ENCODE measurements around the gene ISCA2.
"Not testable (repeated sequence)": the region's sequence is repeated elsewhere in the genome, so short reads cannot be mapped to it uniquely, and the experiment has no call there.

ISCA2 gene, protein sequence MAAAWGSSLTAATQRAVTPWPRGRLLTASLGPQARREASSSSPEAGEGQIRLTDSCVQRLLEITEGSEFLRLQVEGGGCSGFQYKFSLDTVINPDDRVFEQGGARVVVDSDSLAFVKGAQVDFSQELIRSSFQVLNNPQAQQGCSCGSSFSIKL

DNA sequence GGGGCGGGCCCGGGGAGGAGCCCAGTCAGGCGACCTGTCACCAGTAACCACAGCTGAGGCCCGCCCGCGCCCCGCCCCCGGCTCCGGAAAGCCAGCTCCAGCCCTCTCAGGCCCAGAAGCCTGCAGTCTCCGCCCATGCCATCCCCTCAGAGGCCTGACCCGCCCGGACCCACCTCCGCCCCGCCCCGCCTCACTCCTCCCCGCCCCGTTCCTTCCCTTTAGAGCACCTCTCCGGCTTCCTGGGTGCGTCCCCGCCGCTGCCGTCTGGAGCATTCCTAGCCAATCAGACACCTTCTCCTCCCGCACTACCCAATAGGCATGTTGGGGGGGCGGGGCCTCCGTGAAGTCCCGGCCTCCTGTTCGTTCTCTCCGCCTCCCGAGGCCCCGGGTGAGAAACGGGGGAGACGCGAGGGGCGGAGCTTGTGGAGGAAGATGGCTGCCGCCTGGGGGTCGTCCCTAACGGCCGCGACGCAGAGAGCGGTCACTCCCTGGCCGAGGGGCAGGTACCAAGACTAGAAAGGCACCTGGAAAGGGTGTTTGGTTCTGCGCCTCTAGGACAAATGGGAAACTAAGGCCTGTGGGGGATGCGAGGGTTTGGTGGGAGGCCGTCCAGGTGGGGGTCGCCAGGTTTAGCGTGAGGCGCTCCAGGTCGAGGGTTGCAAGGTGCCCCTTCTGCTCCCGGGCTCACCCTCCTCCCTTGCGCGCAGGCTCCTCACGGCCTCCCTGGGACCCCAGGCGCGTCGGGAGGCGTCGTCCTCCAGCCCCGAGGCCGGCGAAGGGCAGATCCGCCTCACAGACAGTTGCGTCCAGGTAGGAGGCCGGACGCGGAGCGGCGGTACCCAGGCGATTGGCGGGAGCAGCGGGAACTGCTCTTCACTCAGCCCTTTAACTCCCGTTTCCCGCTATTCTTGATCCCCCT, at the start of gene ISCA2:
TSS of gene ISCA2 (plus strand) at position 423 of the 919 bp plus-strand sequence. CDS start at position 433, 10 bp downstream.
- peak; percentile 96 for DNase-seq (ENCODE audit: low read depth)

DNA sequence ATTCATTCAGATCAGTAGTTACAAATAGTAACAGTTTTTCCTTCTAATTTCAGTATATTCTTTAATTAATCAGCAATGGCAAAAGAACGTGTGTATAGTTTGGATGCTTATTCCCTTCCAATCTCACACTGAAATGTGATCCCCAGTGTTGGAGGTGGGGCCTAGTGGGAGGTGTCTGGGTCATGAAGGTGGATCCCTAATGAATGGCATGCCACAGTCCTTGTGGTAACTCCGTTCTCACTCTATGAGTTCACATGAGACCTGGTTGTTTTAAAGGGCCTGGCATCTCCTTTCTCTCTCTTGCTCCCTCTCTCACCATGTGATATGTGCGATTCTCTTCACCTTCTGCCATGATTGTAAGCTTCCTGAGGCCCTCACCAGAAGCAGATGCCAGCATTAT, 48.7 kb upstream of the ISCA2 start:
- no peak for DNase-seq (ENCODE audit: low read depth)

DNA sequence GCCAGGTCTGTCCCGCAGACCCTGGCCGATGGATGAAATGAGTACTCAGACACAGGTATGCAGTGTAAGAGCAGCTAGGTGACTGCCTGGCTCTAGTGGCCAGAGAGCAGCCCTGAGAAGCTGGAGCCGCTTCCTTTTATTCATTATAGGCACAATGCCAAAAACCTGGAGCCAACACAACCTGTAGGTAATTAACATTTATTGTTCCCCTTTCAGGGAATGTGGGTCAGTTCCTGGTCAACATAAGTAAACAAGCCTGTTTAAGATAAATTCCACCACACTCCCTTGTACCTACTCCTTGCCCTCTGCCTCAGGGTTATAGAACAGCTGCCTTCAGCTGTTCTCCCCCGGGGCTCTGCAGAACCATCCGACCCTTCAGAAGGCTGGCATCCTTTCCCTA, 39.2 kb upstream of the ISCA2 start:
- DNase-seq (ENCODE audit: low read depth) = not testable (repeated sequence)

DNA sequence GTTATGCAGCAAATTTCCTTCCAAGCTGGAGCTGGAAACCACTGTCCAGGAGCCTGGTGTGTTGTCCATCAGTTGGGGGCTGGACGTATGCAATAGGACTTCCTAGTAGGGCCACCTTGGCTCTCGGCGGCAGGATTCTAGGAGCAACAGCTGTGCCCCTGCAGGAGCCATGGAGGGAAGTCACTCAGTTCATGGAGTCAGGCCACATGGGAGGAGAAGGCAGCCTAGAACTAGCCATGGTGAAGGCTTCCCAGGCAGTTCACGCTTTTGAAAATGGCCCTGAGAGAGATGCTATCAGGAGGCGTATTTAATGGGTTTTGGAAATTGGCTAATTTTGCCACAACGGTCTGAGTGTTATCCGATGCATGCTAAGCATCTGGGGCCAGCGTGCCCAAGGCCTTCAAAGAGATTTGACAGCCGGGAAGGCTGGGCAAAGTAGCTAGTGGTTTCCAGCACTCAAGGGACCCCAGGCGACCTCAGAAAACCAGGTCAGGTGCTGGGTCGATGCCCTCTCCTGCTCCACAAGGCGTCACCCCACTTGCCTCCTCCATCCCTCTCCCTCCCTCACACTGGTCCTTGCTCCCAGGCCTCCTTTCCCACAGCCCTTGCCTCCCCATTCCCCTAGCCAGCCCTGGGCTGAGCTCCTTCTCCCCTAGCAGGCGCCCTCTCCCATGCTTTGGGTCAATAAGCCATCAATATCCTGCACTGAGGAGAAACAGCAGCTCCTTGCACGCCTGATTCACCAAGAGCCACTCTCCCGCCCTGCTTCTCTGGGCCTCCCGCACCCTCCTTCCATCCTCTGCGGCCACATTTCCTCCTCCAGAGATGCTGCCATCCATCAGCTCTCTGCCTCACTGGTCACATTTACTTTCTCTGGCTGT, 36.6 kb upstream of the ISCA2 start:
- no peak for DNase-seq (ENCODE audit: low read depth)

DNA sequence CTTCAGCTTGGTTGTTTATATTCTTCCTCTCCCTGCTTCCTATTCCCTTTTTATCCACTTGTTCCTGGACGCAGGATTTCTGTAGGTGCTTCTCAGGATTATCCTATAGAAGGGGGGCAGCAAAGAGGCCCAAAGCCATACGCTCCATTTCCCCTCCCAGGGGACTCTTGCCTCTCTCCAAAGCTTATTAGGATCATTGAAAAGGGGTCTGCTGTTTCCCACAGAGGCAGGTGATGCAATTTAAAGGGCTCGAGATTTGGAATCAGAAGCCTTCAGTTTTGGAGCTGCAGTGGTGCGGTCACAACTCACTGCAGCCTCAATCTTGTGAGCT, 36.0 kb upstream of the ISCA2 start:
- no peak for DNase-seq (ENCODE audit: low read depth)

DNA sequence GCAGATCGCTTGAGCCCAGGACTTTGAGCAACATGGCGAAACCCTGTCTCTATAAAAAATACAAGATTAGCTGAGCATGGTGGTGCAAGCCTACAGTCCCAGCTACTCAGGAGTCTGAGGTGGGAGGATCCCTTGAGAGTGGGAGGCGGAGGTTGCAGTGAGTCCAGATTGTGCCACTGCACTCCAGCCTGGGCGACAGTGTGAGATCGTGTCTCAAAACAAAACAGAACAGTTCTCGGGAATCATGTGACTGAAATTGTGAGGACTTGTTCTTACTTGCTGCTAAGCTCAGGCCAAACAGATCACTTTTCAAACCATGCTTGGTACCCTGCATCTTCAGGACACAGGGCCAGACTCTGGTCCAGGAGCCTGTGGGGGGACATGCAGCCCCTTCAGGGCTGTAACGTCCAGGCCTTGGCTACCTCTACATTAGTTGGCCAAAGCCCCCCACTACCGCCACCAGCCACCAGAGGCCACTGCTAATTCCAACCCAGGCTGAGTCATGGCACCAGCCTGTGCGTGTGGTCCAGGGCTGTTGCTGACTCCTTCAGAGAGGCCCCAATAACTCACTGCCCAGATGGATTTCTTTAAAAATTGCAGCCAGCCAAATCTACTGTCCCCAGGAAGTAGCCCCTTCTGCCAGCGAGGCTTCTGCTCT, 34.1 kb upstream of the ISCA2 start:
- no peak for DNase-seq (ENCODE audit: low read depth)

DNA sequence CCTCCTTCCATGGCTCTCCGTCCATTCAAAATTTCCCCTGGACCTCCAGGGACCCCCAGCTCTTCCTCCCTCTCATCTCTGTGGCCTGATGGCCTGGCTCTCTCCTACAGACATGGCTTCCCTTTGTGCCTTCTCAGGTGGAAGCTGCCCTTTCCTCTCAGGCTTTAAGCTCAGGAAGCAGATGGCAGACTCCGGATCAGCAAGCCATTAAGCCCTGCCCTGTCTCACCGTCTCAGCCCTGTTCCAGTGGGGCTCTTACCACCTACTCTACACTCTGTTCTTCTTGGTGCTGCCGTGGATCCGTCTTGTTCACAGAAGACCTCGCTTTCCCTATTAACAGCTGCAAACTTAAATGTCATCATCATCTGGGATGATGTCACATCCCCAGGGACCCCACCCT, 33.6 kb upstream of the ISCA2 start:
- DNase-seq (ENCODE audit: low read depth) = no peak

DNA sequence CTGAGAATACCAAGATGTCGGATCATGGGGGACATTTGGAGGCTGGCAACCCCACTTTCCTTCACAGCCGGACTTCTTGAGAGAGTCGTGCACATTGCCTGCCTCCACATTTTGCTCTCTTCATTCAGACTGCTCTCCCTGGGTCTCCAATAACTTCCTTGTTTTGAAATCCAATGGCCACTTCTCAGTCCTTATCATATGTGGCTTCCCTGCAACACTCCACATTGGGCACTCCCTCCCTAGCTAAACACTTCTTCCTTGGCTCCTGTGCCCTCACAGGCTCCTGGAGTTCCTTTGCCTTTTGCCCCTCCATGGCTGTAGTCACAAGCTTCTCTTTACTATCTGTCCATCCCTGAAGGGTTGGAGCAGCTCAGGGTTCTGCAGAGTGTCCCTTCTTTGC, 30.6 kb upstream of the ISCA2 start:
- DNase-seq (ENCODE audit: low read depth) = no peak

DNA sequence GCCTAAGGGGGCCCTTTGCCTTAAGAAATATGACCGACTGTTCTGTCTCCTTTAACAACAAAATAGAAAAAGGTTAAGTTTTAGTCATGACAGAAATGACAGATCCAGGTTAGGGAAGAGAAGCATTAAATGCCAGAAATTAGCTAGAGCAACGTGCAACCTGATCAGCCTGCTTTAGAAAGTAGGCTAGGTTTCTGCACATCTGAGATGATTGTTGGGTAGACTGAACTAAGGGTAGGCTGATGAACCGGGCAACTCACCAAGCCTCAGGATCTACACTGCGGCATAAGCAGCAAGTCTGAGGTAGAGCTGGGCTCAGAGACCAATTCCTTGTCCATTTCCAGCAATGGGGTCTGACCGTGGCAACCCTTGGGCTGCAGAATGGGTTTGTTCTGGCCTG, 29.9 kb upstream of the ISCA2 start:
- DNase-seq (ENCODE audit: low read depth) = no peak

DNA sequence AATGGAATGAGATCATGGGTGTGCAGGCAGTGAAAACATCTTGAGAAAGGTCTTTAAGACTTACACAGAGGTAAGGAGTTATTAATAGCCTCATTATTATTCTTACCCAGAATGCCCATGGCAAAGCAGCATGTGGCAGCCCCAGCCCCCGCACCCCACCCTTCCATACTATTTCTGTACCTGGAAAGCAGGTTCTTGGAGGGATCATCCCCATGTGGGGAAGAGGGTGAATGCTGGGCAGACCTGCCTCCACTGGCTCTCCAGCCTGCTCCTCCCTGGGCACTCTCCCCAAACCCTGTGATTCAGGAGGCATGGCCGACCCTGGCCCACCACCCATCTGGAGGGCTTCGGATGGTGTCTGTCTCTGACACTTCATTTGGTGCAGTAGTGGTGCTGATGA, 28.8 kb upstream of the ISCA2 start:
- DNase-seq (ENCODE audit: low read depth) = no peak

DNA sequence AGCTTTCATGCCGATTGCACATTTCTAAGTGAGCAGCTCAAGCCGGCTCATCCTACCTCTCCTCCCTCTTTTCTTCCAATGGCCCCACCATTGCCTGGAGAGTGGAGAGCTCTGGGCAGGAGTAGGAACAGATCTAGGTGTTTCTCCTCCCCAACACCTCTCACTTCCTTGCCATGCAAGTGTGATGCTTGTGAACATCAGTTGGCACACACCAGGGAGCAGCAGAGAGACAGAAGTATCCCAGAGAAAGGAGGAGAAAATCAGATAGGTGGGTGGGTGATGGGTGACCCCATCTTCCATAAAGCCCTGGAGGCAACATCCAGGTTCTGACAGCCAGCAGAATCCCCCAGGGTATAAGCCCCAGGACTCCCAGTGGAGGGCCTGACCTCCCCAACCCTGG, 28.2 kb upstream of the ISCA2 start:
- DNase-seq (ENCODE audit: low read depth) = no peak

DNA sequence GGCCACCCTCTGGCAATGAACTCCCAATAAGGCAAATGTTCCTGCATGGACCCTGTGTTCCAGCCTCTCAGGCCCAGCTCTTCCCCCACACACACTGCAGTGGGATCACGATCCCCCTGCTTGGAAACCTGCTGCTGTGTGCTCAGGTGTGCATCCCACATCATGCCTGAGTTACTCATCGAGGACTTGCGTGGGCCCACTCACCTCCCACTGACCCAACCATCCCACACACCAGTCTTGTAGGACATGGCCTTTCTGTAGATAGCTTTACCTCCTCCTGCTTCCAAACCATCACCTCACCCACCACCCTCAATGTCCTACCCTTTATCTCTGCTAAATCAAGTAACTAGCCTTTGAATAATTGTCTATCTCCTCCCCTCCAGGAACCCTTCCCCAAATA, 25.1 kb upstream of the ISCA2 start:
- DNase-seq (ENCODE audit: low read depth) = no peak

DNA sequence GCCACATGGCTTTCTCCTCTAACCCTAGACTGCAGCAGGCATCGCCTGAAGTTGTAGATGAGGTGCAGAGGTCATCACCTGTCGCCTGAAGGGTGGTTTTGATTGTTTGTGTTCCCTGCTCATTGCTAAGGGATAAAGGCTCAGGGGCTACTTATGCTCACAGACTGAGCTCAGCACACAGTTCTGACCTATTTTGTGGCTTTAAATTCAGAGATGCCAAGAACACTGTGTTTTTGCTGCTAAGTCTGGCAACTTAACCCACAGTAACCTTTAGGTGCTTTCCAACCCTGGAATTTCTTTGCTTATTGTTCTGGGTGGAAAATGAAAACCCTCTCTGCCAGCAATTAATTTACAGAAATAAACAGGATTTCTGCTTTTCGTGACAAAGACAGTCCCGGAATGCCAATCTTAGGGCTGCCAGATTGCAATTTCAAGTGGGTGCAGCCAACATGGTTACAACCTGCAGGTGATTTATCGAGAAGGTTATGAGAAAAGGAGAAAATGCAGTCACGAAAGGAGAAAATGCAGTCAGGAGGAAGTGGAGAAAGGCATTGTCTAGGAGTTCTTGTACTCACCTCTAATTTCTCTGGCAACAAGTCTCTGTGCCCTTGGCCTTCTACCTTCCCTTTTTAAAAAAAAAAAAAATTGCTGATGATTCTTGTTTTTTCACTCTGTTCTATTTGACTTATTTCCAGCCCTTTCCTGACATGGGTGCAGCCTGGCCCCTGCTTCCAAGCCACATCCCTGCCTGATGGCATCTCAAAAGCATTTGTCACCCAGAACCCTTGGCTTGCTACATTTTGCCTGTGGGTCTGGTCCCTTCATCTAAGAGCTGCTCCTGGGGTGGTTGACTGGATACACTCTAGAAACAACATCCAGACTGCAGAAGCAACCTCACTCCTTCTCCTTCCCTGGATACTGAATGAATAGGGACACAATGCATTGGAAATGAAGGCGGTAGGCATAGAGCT, 23.7 kb upstream of the ISCA2 start:
- DNase-seq (ENCODE audit: low read depth) = no peak

DNA sequence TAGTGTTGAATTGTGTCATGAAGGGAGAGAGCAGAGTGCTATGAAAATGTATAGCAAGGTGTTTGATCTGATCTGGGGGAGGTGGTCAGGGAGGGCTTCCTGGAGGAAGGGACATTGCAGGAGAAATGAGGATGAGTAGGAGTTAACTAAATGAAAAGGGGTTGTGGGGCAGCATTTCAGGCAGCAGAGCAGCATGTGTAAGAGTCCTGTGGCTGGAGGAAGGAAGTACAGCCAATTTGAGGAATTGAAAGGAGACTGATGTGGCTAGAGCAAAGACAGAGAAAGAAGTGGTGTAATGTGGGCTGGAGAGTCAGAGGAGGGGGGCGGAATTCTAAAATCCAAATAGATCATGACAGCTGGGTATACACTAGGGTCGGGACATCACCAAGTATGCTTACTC, 21.0 kb upstream of the ISCA2 start:
- DNase-seq (ENCODE audit: low read depth) = no peak

DNA sequence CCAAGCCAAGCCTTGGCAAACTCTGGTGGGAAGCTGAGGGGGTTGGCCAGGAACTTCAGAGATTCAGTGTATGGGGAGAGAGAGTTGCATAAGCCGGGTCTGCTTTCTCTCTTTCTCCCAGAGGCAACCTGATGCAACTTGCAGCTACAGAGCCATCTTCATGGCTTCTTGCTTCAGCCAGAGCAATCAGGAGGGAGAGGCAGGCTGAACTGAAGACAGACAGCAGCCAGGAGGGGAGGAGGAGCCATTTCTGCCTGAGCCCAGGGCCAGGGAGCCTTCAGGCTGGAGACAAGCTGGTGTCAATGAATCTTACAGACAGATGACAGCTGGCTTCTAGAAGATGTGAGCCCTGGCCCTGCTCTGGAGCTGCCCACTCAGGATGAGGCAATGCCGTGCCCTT, 19.2 kb upstream of the ISCA2 start:
- DNase-seq (ENCODE audit: low read depth) = no peak

DNA sequence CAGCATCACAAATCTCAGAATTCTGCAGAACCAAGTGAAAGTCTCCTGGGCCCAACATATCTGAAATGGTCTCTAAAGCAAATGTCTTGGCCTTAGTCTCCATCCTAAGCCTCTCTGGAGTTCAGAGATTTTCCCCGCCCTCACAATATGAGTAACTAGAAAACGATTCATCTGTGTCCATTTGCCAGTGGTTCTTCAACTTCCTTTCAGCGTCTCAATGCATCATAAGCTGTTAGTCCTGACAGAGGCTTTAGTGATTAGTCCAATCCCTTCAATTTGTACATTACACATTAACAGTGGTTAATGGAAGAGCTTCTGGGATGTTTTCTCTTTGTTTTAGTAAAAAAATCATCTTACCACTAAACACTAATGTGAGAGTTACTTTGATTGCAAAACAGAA, 17.9 kb upstream of the ISCA2 start:
- DNase-seq (ENCODE audit: low read depth) = no peak

DNA sequence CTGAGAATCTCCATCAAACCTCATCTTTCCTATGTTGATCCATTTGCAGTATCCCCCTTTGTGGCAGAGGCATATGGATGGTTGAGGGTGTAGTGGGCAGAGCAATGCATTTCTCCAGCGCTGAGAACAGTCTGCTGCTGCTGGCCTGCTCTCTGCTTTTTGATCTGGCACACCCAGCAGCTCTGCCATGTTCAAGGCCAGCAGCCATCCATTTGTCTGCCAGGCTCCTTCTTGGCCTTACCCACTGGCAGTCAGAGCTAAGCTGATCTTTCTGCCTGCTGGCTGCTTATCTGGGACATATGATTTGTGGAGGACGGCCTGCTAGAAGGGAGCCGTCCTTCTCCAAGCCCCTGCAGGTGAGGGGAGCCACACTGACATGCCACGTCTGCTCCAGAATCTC, 17.5 kb upstream of the ISCA2 start:
- DNase-seq (ENCODE audit: low read depth) = no peak

DNA sequence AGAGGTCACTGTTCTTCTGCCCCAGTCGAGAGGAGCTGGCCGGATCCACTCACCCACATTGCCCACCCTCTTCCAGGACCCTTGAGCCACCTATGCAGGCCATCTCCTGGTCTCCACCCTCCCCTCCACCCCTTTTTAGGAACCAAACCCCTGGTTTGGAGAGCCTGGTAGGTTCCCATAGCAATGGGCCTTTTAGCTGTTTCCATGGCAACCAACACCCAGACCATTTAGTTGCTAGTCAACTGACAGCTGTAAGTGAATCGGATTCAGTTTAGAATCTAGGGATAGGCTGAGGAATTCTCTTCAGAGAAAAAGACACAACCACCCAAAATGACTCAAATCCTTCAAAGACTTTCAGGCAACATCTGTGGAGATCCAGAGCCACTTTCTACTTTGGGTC, 17.0 kb upstream of the ISCA2 start:
- no peak for DNase-seq (ENCODE audit: low read depth)

DNA sequence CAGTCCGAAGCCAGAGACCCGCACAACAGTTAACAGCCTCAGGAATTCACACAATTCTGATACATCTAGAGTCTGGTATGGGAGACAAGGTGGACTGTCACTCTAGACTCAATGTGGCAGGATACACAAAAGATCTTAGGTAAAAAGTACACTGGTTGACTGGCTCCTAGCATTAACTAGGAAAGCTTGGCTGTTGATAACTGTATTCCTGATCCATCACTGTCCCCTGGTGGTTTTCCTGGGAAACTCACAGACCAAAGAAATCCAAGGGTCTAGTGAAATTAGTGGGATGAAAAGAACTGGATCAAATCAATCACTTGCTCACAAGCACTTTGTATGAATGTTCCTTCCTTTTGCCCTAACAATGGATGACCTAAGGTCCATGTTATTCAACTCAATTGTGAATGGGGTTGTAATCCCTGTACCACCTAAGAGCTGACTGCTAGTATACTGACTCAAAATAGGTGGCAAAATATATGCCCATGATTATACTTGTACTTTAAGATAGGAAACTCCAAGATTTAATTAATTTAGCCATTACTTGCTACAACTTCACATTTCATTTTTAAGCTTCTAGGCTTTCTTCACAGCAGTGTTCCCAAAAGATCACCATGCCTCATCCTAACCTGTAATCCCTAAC, 14.4 kb upstream of the ISCA2 start:
- DNase-seq (ENCODE audit: low read depth) = no peak

DNA sequence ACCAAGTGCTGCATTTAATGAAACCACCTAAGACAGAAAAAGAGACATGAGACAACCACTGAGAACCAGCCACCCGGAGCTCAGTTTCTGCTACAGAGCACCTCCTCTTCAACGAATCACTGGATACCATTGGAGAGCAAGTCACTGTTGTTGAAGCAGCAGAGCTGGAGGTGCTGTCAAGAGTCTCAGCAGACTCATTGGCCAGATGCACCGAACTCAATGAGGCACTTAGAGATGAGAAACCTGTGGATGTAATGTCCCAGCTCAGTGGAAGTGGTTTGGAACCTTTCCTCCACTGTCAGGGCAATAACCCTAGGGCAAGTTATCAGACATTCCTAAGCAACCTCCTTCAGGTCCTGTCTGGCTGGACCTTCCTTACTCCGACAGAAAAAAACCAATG, 13.5 kb upstream of the ISCA2 start:
- DNase-seq (ENCODE audit: low read depth) = no peak

DNA sequence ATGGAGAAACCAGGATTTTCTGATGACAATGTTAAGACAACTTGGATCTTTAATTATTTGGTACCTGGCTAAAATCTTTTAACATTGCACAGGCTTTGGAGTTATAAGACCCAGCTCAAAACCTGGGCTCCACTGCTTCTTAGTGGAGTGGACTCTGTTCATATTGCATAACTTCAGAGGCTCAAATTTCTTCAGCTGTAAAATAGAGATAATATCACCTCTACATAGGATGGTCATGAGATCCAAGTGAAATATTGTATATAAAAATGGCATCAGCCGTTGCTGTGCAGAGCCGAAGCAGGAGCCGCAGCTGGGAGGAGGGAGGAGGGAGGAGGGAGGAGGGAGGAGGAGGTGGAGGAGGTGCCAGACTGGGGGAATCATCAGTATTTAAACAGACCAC, 11.0 kb upstream of the ISCA2 start:
- DNase-seq (ENCODE audit: low read depth) = no peak
